Osteocyte (in vitro differentiated cells): ENCODE data around the gene TRIML2. TPM values are rescaled to one million over a fixed set of nuclear protein-coding genes. Genes with fewer than 3 reads are reported as not detected.

ENCODE experiments used
- DNase-seq: peaks from one replicate; pipeline ENCODE4 v3.0.0; 2021; ENCODE audit warnings: mixed read lengths; ENCODE audit not compliant: unreplicated experiment; ENCODE audit errors: extremely low spot score
- H3K27ac Mint-ChIP-seq: one replicate; pipeline ENCODE4 v1.8.0; 2021; ENCODE audit warnings: mild to moderate bottlenecking, mixed read lengths; ENCODE audit not compliant: unreplicated experiment
- H3K27me3 Mint-ChIP-seq: one replicate; pipeline ENCODE4 v1.8.0; 2021; ENCODE audit warnings: mixed read lengths; ENCODE audit not compliant: unreplicated experiment
- H3K36me3 Mint-ChIP-seq: one replicate; pipeline ENCODE4 v1.8.0; 2021; ENCODE audit warnings: mixed read lengths; ENCODE audit not compliant: unreplicated experiment
- H3K4me1 Mint-ChIP-seq: one replicate; pipeline ENCODE4 v1.8.0; 2021; ENCODE audit warnings: mixed read lengths; ENCODE audit not compliant: unreplicated experiment
- H3K4me3 Mint-ChIP-seq: one replicate; pipeline ENCODE4 v1.8.0; 2021; ENCODE audit warnings: mild to moderate bottlenecking, moderate library complexity, mixed read lengths; ENCODE audit not compliant: unreplicated experiment
- H3K9me3 Mint-ChIP-seq: one replicate; pipeline ENCODE4 v1.8.0; 2021; ENCODE audit warnings: mixed read lengths; ENCODE audit not compliant: unreplicated experiment
- CTCF ChIP-seq: fragments of 200-600 bp; sonication (generic); IDR thresholded peaks from 2 replicates; pipeline ENCODE4 v1.5.0; 2021; ENCODE audit warnings: antibody characterized with exemption, mild to moderate bottlenecking, moderate library complexity
- total RNA-seq: library from RNA; stranded (reverse); gene quantifications from 2 replicates; pipeline ENCODE4 v1.2.1, GENCODE V29; 2021

Gene TRIML2
- total RNA-seq, 1 donor from 2014 or later = not detected

- peak overlapping the region; percentile 20 for H3K4me3 Mint-ChIP-seq
- no peaks in the 10 kb centered on the region for H3K9me3 Mint-ChIP-seq
- TF ChIP-seq CTCF = no peak
- peaks cover 3% of the 10 kb centered on the region for H3K36me3 Mint-ChIP-seq
- DNase-seq = no peak
- H3K27ac Mint-ChIP-seq = peak overlapping the region; percentile 74
- H3K4me1 Mint-ChIP-seq = peaks cover 35% of the 10 kb centered on the region
- no peaks in the 10 kb centered on the region for H3K27me3 Mint-ChIP-seq
Measured at GRCh38 chr4:188107931-188108843, 1.2 kb downstream of the TRIML2 start.

- DNase-seq = no peak
- no peaks in the 10 kb centered on the region for H3K9me3 Mint-ChIP-seq
- H3K4me3 Mint-ChIP-seq = no peak overlapping the region
- H3K4me1 Mint-ChIP-seq = peaks cover 35% of the 10 kb centered on the region
- no peak overlapping the region for H3K27ac Mint-ChIP-seq
- peaks cover 3% of the 10 kb centered on the region for H3K36me3 Mint-ChIP-seq
- no peak for TF ChIP-seq CTCF
- no peaks in the 10 kb centered on the region for H3K27me3 Mint-ChIP-seq
Measured at GRCh38 chr4:188106454-188106853, 2.9 kb downstream of the TRIML2 start.

DNA sequence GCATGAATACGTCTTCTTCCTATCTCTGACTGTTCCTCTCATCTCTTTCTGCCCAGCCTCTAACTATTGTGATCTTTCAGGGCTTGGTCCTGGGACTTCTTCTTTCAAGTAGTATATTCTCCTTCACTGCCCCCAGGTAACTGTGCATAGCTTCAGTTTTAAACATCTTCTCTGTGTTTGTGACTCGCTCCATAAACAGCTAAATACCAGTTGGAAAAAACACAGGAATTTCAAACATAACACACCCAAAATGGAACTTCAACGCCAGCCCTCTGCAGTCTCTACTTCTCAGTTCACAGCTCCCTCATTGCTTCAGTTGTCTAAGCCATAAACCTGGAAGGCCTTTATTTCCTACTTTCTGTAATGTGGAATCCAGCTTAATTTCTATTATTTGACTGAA, 16.6 kb downstream of the TRIML2 start:
- H3K4me1 Mint-ChIP-seq = peaks cover 2% of the 10 kb centered on the region

DNA sequence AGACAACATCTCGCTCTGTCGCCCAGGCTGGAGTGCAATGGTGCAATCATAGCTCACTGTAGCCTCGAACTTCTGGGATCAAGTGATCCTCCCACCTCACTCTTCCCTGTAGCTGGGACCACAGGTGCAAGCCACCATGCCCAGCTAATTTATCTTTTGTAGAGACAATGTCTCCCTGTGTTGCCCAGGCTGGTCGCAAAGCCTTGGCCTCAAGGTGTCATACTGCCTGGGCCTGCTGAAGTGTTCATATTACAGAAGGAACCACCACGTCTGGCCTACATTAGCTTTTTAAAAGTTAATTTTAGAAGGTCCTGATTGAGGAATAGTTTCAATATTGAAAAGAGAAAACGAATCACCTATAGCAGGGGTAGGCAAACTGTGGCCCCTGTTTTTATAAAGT, 22.5 kb downstream of the TRIML2 start:
- Mint-ChIP-seq H3K27ac (no peak overlapping the region), H3K27me3 (no peaks in the 10 kb centered on the region), H3K4me1 (no peaks in the 10 kb centered on the region), H3K9me3 (no peaks in the 10 kb centered on the region), H3K4me3 (no peak overlapping the region), H3K36me3 (no peaks in the 10 kb centered on the region)
- DNase-seq = no peak
- no peak for TF ChIP-seq CTCF

More for the DNA sequence above, 16.6 kb downstream of the TRIML2 start:
- H3K4me3 Mint-ChIP-seq = no peak overlapping the region
- no peaks in the 10 kb centered on the region for H3K9me3 Mint-ChIP-seq
- H3K36me3 Mint-ChIP-seq = no peaks in the 10 kb centered on the region
- no peak overlapping the region for H3K27ac Mint-ChIP-seq
- TF ChIP-seq CTCF = no peak
- H3K27me3 Mint-ChIP-seq = no peaks in the 10 kb centered on the region
- DNase-seq = no peak

DNA sequence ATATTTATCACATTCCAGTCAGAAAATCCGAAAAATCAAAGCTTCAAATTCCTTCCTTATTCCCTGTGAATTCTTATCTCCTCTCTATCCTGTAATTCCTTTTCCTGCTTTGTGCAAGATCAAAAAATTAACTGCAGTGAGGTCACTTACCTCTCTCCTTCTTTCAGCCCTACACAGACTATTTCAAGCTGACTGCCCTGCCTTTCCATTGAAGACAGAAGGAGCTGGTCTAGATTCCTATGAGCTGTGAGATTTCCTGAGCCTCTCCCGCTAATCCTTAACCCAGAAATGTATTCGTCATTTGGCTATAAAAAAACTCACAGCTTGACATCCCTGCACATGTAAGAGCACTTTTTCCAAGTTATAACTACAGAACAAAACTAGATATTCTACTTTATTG, 26.6 kb downstream of the TRIML2 start:
- H3K36me3 Mint-ChIP-seq = no peaks in the 10 kb centered on the region
- no peak overlapping the region for H3K4me3 Mint-ChIP-seq
- H3K4me1 Mint-ChIP-seq = peaks cover 7% of the 10 kb centered on the region
- H3K27me3 Mint-ChIP-seq = no peaks in the 10 kb centered on the region
- no peak for DNase-seq
- H3K9me3 Mint-ChIP-seq = no peaks in the 10 kb centered on the region
- no peak overlapping the region for H3K27ac Mint-ChIP-seq
- no peak for TF ChIP-seq CTCF
